HG03097 (cell line): Measurements from ENCODE around the gene CHD1.

Experiments
- ATAC-seq: cut with Tn5 transposase; IDR thresholded peaks from one replicate; pipeline ENCODE4 v1.9.1; 2021; ENCODE audit not compliant: unreplicated experiment, low FRiP score

Gene CHD1

GRCh38 chr5:98936948-98937715 lies 8.3 kb upstream of the CHD1 start:
- ATAC-seq, result no peak

GRCh38 chr5:98935206-98935605 lies 6.4 kb upstream of the CHD1 start:
- no peak for ATAC-seq

- ATAC-seq, result no peak
These were observed 5.7 kb upstream of the CHD1 start for GRCh38 chr5:98934546-98934945.

GRCh38 chr5:98933445-98934072 lies 4.8 kb upstream of the CHD1 start:
- ATAC-seq, result peak; percentile 31

GRCh38 chr5:98930972-98931762 lies 2.4 kb upstream of the CHD1 start:
- no peak for ATAC-seq

GRCh38 chr5:98929710-98930298 lies 997 bp upstream of the CHD1 start:
- no peak for ATAC-seq

- peak; percentile 19 for ATAC-seq
These were observed 576 bp downstream of the CHD1 start for GRCh38 chr5:98927989-98928872.

- ATAC-seq, result no peak
These were observed 1.4 kb downstream of the CHD1 start for GRCh38 chr5:98927242-98927988.

- no peak for ATAC-seq
These were observed 4.8 kb downstream of the CHD1 start for GRCh38 chr5:98923966-98924365.

GRCh38 chr5:98921947-98922505 lies 6.8 kb downstream of the CHD1 start:
- no peak for ATAC-seq

- ATAC-seq, result no peak
These were observed 11.4 kb downstream of the CHD1 start for GRCh38 chr5:98917433-98917832.

- ATAC-seq, result no peak
These were observed 12.3 kb downstream of the CHD1 start for GRCh38 chr5:98916540-98916939.

- no peak for ATAC-seq
These were observed 14.9 kb downstream of the CHD1 start for GRCh38 chr5:98913911-98914310.

- ATAC-seq, result no peak
These were observed 17.3 kb downstream of the CHD1 start for GRCh38 chr5:98911280-98912040.

GRCh38 chr5:98909363-98909762 lies 19.4 kb downstream of the CHD1 start:
- ATAC-seq, result no peak

GRCh38 chr5:98907951-98908350 lies 20.9 kb downstream of the CHD1 start:
- ATAC-seq, result no peak

GRCh38 chr5:98906756-98907355 lies 22.0 kb downstream of the CHD1 start:
- no peak for ATAC-seq
